ENCODE measurements around the gene STRN.
A peak's percentile ranks its signal among the peaks of the same experiment; 100 is the strongest.
"Not testable (repeated sequence)": the region's sequence is repeated elsewhere in the genome, so short reads cannot be mapped to it uniquely, and the experiment has no call there.

The STRN gene

GRCh38 chr2:36966370-36967235 is at the start of gene STRN:
Gene STRN (minus strand): TSS chr2:36966536. CDS start chr2:36966463, 73 bp downstream.
- peak; percentile 88 for DNase-seq (ENCODE audit: low read depth)

DNA sequence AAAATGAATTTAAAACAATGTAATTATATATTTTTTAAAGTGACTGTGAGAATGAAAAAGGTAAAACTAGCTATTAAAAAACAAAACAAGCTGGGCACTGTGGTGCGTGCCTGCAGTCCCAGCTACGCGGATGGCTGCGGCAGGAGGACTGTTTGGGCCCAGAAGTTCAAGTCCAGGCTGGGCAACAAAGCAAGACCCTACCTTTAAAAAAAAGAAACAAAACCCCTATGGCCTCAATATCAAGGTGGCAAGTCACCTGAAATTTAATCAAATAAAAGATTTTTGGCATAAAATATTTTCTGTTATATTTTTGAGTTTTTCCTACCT is 46.9 kb upstream of the STRN start:
- DNase-seq (ENCODE audit: low read depth) = no peak

- no peak for DNase-seq (ENCODE audit: low read depth)
Observed at GRCh38 chr2:37011130-37011529, 44.8 kb upstream of the STRN start.

DNA sequence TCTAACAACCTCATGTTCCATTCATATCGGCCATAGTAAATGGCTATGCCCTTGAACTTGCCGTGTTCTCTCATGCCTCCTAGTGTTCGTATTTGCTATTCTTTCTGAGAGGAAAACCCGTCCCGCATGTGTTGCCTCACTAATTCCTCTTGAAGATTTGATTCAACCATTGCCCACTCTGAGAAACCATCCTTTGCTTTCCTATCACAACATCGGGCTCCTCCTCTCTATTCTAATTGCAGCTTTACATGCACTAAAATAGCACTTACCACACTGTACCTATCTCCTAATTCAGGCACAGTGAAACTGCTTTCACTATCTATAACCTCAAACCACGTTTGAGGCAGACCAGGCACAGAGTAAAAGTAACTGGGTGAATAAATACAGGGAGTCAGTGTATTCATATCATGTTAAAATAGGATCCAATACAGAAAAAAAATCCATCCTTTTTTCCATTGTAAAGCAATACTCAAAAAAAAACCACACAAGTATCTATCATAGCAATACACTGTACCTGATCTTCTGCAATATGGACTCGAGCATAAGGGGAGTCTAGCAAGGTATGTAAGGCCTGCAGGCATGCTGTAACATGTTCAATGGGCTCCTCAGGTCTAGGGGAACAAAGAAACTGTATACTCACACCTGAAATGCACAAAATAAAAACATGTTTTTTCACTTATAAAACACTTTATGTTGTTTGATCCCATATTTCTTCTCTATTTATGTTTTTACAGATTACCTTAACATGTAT is 39.0 kb upstream of the STRN start:
- DNase-seq (ENCODE audit: low read depth) = no peak

DNA sequence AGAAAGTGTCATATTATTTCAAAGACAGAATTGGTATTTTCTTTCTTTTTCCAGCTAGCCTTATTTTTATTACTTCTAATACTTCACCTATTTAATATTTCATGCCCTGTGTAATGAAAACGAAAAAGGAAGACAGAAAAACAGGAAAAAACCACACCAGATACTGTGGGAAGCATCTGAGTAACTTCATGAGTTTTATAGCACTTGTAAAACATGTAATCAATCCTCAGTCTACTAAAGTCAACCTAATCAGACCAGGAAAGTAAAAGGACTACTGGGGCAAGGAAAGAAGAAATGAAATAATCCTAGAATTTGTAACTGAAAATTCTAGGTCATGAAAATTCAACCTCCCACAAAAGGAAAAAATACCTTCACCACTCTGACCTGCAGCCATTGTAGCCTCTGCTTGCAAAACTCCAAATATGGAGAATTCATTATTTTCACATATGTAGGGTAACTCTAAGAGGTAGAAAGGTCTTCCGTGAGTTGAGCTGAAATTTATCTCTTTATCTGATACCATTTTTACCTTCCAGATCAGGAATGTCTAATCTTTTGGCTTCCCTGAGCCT is 34.7 kb upstream of the STRN start:
- DNase-seq (ENCODE audit: low read depth) = no peak

DNA sequence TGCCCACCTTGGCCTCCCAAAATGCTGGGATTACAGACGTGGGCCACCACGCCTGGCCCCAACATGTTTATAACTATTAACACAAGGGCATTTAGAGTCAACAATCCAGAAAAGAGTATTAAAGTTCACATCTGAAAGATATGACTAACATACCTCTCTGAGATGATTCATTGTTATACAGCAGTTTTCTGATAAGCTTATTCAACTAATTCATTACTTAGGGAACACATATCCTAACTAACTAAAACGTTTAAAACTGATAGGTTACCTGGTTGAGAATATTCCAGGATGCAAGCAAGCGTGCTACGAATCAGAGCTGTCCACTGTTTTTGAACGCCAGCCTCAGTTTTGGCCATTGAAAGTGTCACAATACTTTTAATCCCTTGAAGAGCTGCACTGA is 34.0 kb upstream of the STRN start:
- no peak for DNase-seq (ENCODE audit: low read depth)

- not testable (repeated sequence) for DNase-seq (ENCODE audit: low read depth)
Observed at GRCh38 chr2:36999416-36999815, 33.1 kb upstream of the STRN start.

DNA sequence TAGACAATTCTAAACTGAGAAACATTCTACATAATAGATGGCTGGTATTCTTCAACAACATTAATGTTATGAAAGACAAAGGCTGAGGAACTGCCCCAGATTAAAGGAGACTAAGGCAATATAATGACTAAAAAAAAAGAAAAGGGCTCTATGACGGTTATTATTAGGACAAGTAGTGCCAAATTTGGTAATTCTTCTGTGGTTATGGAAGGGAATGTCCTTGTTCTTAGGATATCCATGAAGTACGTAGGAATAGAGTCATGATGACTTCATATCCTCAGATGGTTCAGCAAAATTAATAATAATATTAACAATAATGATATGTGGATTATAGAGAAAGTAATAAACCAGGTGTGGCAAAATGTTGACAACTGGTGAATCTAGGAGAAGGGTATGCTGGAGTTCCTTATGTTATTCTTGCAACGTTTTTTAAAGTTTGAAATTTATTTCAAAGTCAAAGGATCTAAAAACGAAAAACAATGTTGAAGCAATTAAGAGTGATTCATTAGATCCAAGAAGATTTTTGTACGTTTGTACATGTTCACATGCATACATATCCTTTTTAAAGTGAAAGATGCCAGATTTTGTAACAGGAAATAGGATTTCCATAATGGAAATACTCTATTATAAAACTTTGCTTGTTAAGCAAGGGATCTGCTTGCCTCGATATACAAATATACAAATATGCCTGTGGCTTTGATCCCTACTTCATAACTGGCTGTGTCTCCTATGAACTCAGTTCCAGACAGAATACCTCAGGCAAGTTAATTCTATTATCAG is 27.7 kb upstream of the STRN start:
- no peak for DNase-seq (ENCODE audit: low read depth)

- DNase-seq (ENCODE audit: low read depth) = no peak
Observed at GRCh38 chr2:36988008-36988407, 21.7 kb upstream of the STRN start.

DNA sequence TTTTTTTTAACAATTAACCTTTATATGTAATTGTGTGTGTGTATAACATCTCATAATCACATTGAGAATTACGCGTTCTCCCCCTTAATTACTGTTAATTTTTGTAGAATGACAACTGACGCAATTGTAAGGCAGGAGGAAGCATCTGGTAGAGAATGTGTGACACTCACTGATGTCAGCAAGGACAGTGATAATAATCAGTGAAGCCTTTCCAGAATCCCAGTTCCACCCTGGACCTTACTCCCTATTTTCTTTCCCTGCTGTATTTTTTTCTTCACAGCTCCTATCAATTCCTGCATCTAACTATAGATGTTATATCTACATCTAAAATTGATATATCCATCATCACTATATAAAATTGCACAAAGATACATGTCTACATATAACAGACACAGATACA is 16.1 kb upstream of the STRN start:
- no peak for DNase-seq (ENCODE audit: low read depth)

DNA sequence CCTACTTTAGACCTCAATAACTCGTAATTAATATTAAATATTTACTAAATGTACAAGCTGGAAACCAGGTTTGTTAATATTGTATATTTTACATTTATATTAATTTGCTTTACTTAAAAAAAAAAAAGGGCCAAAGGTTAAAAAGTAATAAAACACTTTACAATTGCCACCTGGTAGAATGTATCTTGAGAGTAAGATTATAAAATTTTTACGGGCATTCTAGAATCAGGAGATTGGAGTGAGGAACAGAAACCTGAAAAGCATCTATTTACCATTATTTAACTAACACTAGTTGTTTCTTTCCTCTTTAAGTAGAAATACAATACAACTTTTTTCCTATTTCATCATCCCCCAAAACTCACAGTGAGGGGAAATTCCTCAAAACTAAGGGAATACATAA is 15.6 kb upstream of the STRN start:
- no peak for DNase-seq (ENCODE audit: low read depth)

GRCh38 chr2:36979007-36979406 is 12.7 kb upstream of the STRN start:
- not testable (repeated sequence) for DNase-seq (ENCODE audit: low read depth)

- no peak for DNase-seq (ENCODE audit: low read depth)
Observed at GRCh38 chr2:36976065-36976464, 9.7 kb upstream of the STRN start.

- no peak for DNase-seq (ENCODE audit: low read depth)
Observed at GRCh38 chr2:36975306-36975705, 9.0 kb upstream of the STRN start.

DNA sequence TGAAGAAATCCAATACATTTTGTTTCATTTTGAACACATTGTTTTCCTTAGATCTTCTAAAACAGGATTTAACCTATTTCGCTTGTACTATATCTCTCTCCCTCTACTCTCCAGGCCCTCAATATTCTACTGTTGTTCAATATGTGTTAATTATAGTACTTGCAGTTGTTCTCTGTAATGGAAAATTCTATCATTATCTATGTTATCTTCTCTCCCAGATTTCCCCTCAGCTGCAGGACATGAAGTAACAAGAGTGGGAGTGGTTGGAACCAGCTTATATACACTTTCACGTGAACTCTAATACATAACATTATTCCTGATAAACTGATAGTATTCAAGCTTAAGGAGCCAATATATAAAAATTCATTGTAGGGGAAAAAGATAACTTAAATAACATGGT is 7.0 kb upstream of the STRN start:
- no peak for DNase-seq (ENCODE audit: low read depth)

GRCh38 chr2:36971990-36972389 is 5.7 kb upstream of the STRN start:
- DNase-seq (ENCODE audit: low read depth) = no peak

DNA sequence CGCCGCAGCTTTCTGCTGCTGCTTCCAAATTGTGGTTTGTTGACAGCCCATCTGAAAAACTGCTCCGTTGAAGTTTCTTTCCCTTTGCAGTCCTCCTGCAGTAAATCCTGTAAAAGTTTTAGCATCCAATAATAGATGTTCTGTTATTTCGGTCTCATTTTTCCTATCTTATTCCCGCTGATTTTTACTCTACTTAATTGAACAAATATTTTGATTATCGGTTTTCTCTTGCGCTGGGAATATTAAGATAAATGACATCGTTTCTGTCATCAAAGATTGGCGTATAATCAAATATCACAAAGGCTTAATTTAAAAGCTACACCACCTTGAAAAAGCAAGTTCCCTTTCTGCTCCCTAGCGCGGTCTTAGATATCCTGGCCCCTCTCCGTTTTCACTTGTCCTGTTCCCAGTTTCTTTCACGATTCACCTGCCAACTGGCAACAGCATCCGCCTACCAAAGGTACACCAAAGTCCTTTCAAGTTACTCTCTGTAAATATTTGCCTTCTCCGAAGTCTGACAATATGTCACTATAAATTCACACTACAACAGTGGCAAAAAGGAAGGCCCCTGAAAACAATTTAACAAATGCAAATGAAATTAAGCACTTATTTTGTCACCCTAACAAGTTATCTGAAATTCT is 1.0 kb upstream of the STRN start:
- DNase-seq (ENCODE audit: low read depth) = no peak

- DNase-seq (ENCODE audit: low read depth) = peak; percentile 13
Observed at GRCh38 chr2:36965751-36966369, 476 bp downstream of the STRN start.

DNA sequence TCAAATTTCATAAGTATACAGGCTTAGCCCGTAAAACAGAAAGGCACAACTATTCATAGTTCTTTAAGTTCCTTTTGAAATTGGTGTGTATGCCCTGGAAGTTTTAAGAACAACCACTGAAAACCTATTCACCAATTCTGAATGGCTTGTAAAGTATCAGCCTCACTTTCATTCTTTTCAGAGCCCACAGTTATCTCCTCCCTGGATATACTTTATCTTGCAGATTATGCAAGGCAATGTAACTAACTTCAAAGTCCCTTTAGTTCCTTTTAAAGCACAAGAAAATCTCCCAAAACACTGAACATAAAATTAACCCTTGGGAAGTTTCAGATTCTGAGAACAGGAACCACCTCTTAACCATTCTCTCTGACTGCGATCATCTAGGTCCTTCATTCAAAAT is 1.1 kb downstream of the STRN start:
- no peak for DNase-seq (ENCODE audit: low read depth)

DNA sequence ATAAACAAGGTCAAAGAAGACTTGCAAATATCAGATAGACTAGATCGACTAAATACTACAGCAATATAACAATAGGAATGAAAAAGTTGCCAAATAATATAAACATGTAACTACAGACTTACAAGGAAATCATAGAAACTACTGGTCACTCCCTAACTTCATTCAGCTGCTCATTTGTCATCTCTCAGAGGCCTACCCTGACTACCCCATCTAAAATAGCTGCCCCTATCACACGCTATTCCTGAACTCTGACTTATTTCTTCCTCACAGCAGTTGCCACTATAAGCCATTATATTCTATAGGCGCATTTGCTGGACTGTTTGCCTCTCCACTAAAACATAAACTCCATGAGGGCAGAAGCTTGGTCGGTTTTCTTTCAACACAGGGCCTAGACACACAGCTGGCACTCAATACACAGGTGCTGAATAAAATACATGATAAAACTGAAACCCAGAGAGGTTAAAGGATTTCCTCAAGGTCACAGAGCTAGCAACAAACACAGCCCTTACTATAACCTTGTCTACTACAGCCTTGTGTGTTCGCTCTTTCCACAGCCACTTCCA is 1.8 kb downstream of the STRN start:
- no peak for DNase-seq (ENCODE audit: low read depth)

DNA sequence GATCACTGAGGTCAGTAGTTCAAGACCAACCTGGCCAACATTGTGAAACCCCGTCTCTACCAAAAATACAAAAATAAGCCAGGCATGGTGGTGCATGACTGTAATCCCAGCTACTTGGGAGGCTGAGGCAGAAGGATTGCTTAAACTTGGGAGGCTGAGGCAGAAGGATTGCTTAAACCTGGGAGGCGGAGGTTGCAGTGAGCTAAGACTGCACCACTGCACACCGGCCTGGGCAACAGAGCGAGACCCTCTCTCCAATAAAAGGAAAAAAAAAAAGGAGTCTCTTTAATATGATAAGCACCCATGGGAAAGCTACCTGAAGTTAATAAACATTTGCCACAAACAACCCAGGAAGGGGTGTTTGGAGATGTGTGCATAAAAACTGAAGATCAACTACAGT is 2.6 kb downstream of the STRN start:
- DNase-seq (ENCODE audit: low read depth) = no peak
